Karpas-422 (cell line): Measurements from ENCODE around the gene EHD2. TPM values are rescaled to one million over a fixed set of nuclear protein-coding genes. Genes with fewer than 3 reads are reported as not detected.
"Not testable (repeated sequence)": the region's sequence is repeated elsewhere in the genome, so short reads cannot be mapped to it uniquely, and the experiment has no call there.

ENCODE experiments used
- DNase-seq: peaks from one replicate; pipeline ENCODE4 v3.0.0-alpha.2; 2015
- H2AFZ ChIP-seq: fragments of 200-600 bp; sonication (generic); 2 replicates; pipeline ENCODE4 v1.6.1; 2014; ENCODE audit warnings: antibody characterized with exemption, low read length, mixed read lengths
- H3K27ac ChIP-seq: fragments of 200-600 bp; sonication (generic); 2 replicates; pipeline ENCODE4 v1.5.1; 2014; ENCODE audit warnings: mild to moderate bottlenecking, low read length, moderate library complexity
- H3K27me3 ChIP-seq: fragments of 200-600 bp; sonication (generic); 2 replicates; pipeline ENCODE4 v1.6.1; 2014; ENCODE audit warnings: low read length, mixed read lengths
- H3K36me3 ChIP-seq: fragments of 200-600 bp; sonication (generic); 2 replicates; pipeline ENCODE4 v1.6.1; 2014; ENCODE audit warnings: low read length, mixed read lengths; ENCODE audit not compliant: insufficient read depth
- H3K4me1 ChIP-seq: fragments of 200-600 bp; sonication (generic); 2 replicates; pipeline ENCODE4 v1.6.1; 2014; ENCODE audit warnings: mild to moderate bottlenecking, low read length, mixed read lengths
- H3K4me2 ChIP-seq: fragments of 200-600 bp; sonication (generic); 2 replicates; pipeline ENCODE4 v1.6.1; 2014; ENCODE audit warnings: low read length, low read depth, mild to moderate bottlenecking; ENCODE audit not compliant: poor library complexity, severe bottlenecking
- H3K4me3 ChIP-seq: fragments of 200-600 bp; sonication (generic); 2 replicates; pipeline ENCODE4 v1.5.1; 2014; ENCODE audit warnings: mild to moderate bottlenecking, antibody characterized with exemption, low read length, mixed read lengths
- H3K79me2 ChIP-seq: fragments of 200-600 bp; sonication (generic); 2 replicates; pipeline ENCODE4 v1.6.1; 2014; ENCODE audit warnings: mild to moderate bottlenecking, low read length, mixed read lengths
- H3K9ac ChIP-seq: fragments of 200-600 bp; sonication (generic); 2 replicates; pipeline ENCODE4 v1.6.0; 2014; ENCODE audit warnings: low read length
- H3K9me2 ChIP-seq: fragments of 200-600 bp; sonication (generic), shearing (Covaris generic); replicated peaks from 2 replicates; pipeline ENCODE4 v1.6.0; 2014; ENCODE audit warnings: mild to moderate bottlenecking, low read length, moderate library complexity; ENCODE audit not compliant: insufficient read depth
- H3K9me3 ChIP-seq: fragments of 300-700, 200-600 bp; sonication (generic); 2 replicates; pipeline ENCODE4 v1.6.1; 2014; ENCODE audit warnings: low read length, mixed read lengths
- H4K20me1 ChIP-seq: fragments of 200-600 bp; sonication (generic); 2 replicates; pipeline ENCODE4 v1.6.1; 2014; ENCODE audit warnings: mild to moderate bottlenecking, antibody characterized with exemption, low read length, low read depth; ENCODE audit not compliant: insufficient read depth
- total RNA-seq: library from RNA; depleted of rRNA; stranded (reverse); fragments of >200 nt; shearing (Covaris generic); gene quantifications from 2 replicates; pipeline ENCODE4 v1.2.3, GENCODE V29; 2014; ENCODE audit warnings: low replicate concordance

EHD2 gene
- total RNA-seq, 1 experiment from 2014 or later: not detected

GRCh38 chr19:47768604-47769003 is 55.4 kb downstream of the EHD2 start:
- no peaks in the 10 kb centered on the region for H3K9me3 ChIP-seq
- H3K4me1 ChIP-seq: no peaks in the 10 kb centered on the region
- no peak overlapping the region for H2AFZ ChIP-seq
- DNase-seq: no peak
- no peak overlapping the region for H3K4me2 ChIP-seq
- no peaks in the 10 kb centered on the region for H4K20me1 ChIP-seq
- H3K36me3 ChIP-seq: no peaks in the 10 kb centered on the region
- no peak overlapping the region for H3K9ac ChIP-seq
- H3K79me2 ChIP-seq: no peaks in the 10 kb centered on the region
- no peaks in the 10 kb centered on the region for H3K27me3 ChIP-seq
- H3K27ac ChIP-seq: no peak overlapping the region
- H3K4me3 ChIP-seq: no peak overlapping the region
- H3K9me2 ChIP-seq: no peaks in the 10 kb centered on the region

GRCh38 chr19:47769534-47769933 is 56.3 kb downstream of the EHD2 start:
- Histone ChIP-seq H3K4me1 (no peaks in the 10 kb centered on the region), H3K9ac (no peak overlapping the region), H3K27ac (no peak overlapping the region), H3K27me3 (no peaks in the 10 kb centered on the region), H3K4me2 (no peak overlapping the region), H3K36me3 (no peaks in the 10 kb centered on the region), H3K79me2 (no peaks in the 10 kb centered on the region), H3K9me2 (no peaks in the 10 kb centered on the region), H3K9me3 (no peaks in the 10 kb centered on the region), H2AFZ (no peak overlapping the region), H3K4me3 (no peak overlapping the region), H4K20me1 (no peaks in the 10 kb centered on the region)
- DNase-seq: no peak

GRCh38 chr19:47771291-47771690 is 58.1 kb downstream of the EHD2 start:
- not testable (repeated sequence) for H3K4me1 ChIP-seq, H3K4me2 ChIP-seq, H3K27ac ChIP-seq, H2AFZ ChIP-seq, H3K4me3 ChIP-seq, H3K9me3 ChIP-seq, H3K36me3 ChIP-seq, DNase-seq, H3K27me3 ChIP-seq, H4K20me1 ChIP-seq, H3K9ac ChIP-seq, H3K79me2 ChIP-seq, H3K9me2 ChIP-seq

GRCh38 chr19:47776568-47776967 is 63.3 kb downstream of the EHD2 start:
- Histone ChIP-seq H3K4me2 (no peak overlapping the region), H3K27ac (no peak overlapping the region), H4K20me1 (no peaks in the 10 kb centered on the region), H3K9me3 (no peaks in the 10 kb centered on the region), H3K79me2 (no peaks in the 10 kb centered on the region), H3K36me3 (no peaks in the 10 kb centered on the region), H3K4me3 (no peak overlapping the region), H3K9ac (no peak overlapping the region), H3K9me2 (no peaks in the 10 kb centered on the region), H3K4me1 (peaks cover 7% of the 10 kb centered on the region), H3K27me3 (no peaks in the 10 kb centered on the region), H2AFZ (no peak overlapping the region)
- no peak for DNase-seq

- H3K9ac ChIP-seq, H4K20me1 ChIP-seq, H3K4me1 ChIP-seq, H3K27me3 ChIP-seq, H3K36me3 ChIP-seq, DNase-seq, H3K27ac ChIP-seq, H3K9me2 ChIP-seq, H3K79me2 ChIP-seq, H3K4me2 ChIP-seq, H2AFZ ChIP-seq, H3K4me3 ChIP-seq, H3K9me3 ChIP-seq: not testable (repeated sequence)
Observed at GRCh38 chr19:47777245-47778048, 64.2 kb downstream of the EHD2 start.

GRCh38 chr19:47778049-47778953 is 65.1 kb downstream of the EHD2 start, which contains the start of gene SELENOW:
SELENOW (plus strand) TSS chr19:47778703; CDS start chr19:47778786, 83 bp downstream.
- peak; percentile 76 for DNase-seq
- Histone ChIP-seq H3K9me3 (no peaks in the 10 kb centered on the region), H3K9ac (peak within 1 kb of the TSS; percentile 67), H3K27ac (no peak within 1 kb of the TSS), H4K20me1 (no peaks in the 10 kb centered on the region), H3K27me3 (no peaks in the 10 kb centered on the region), H3K79me2 (no peaks in the 10 kb centered on the region), H2AFZ (peak within 1 kb of the TSS; percentile 87; the same call in 1 of the 2 replicates), H3K36me3 (no peaks in the 10 kb centered on the region), H3K4me3 (peak within 1 kb of the TSS; percentile 66), H3K4me1 (peaks cover 7% of the 10 kb centered on the region), H3K9me2 (no peaks in the 10 kb centered on the region), H3K4me2 (peak within 1 kb of the TSS; percentile 66)

- H3K9me2 ChIP-seq: no peaks in the 10 kb centered on the region
Observed at GRCh38 chr19:47778954-47779351, 65.7 kb downstream of the EHD2 start.

GRCh38 chr19:47779524-47780214 is 66.4 kb downstream of the EHD2 start:
- Histone ChIP-seq H3K4me3 (no peak overlapping the region), H3K79me2 (no peaks in the 10 kb centered on the region), H3K36me3 (no peaks in the 10 kb centered on the region), H3K27ac (no peak overlapping the region), H2AFZ (no peak overlapping the region), H3K4me1 (peaks cover 7% of the 10 kb centered on the region), H3K9me3 (no peaks in the 10 kb centered on the region), H3K27me3 (no peaks in the 10 kb centered on the region), H3K4me2 (no peak overlapping the region), H4K20me1 (no peaks in the 10 kb centered on the region), H3K9ac (no peak overlapping the region), H3K9me2 (no peaks in the 10 kb centered on the region)
- no peak for DNase-seq

More at GRCh38 chr19:47778954-47779351, 65.7 kb downstream of the EHD2 start:
- Histone ChIP-seq H3K27me3 (no peaks in the 10 kb centered on the region), H3K9ac (peak overlapping the region; percentile 67), H3K4me1 (peaks cover 7% of the 10 kb centered on the region), H3K79me2 (no peaks in the 10 kb centered on the region), H3K4me3 (peak overlapping the region; percentile 66), H4K20me1 (no peaks in the 10 kb centered on the region), H3K27ac (no peak overlapping the region), H3K4me2 (peak overlapping the region; percentile 66), H2AFZ (peak overlapping the region; percentile 87; the same call in 1 of the 2 replicates), H3K36me3 (no peaks in the 10 kb centered on the region), H3K9me3 (no peaks in the 10 kb centered on the region)
- no peak for DNase-seq
